Gastrocnemius medialis (tissue), 4 donors: ENCODE data around the gene OMP. TPM values are rescaled to one million over a fixed set of nuclear protein-coding genes. Genes with fewer than 3 reads are reported as not detected.
A peak's percentile ranks its signal among the peaks of the same experiment; 100 is the strongest.

ENCODE experiments used
- ATAC-seq, 2 donors: fragments of 150-250 bp; one replicate each; pipeline ENCODE4 v1.9.1; 2016
- DNase-seq, 2 donors: peaks; one replicate each; pipeline ENCODE4 v3.0.0-alpha.2; 2019
- H3K27ac ChIP-seq, 4 donors: fragments of 200-600 bp; sonication (generic); 1 replicate in 1 of 4; 2 replicates in 3 of 4; pipeline ENCODE4 v1.5.1; 2016 to 2018; ENCODE audit warnings: mild to moderate bottlenecking in 2 of 4, moderate library complexity in 1 of 4
- H3K27me3 ChIP-seq, 3 donors: fragments of 200-600 bp; sonication (generic) in 2 of 3; 1 replicate in 1 of 3; 2 replicates in 2 of 3; pipeline versions ENCODE4 v1.5.1 to v1.6.0; 2016 to 2019; ENCODE audit warnings: mild to moderate bottlenecking in 1 of 3, moderate library complexity in 1 of 3
- H3K36me3 ChIP-seq, 2 donors: fragments of 200-600 bp; sonication (generic) in 1 of 2; one replicate each; pipeline ENCODE4 v1.5.1; 2017 to 2018
- H3K4me1 ChIP-seq, 2 donors: fragments of 200-600 bp; sonication (generic) in 1 of 2; one replicate each; pipeline ENCODE4 v1.5.1; 2016 to 2017; ENCODE audit warnings: mild to moderate bottlenecking in 2 of 2
- H3K4me3 ChIP-seq, 4 donors: fragments of 200-600 bp; sonication (generic) in 3 of 4; 1 replicate in 1 of 4; 2 replicates in 3 of 4; pipeline ENCODE4 v1.5.1; 2016 to 2019; ENCODE audit warnings: mild to moderate bottlenecking in 2 of 4
- H3K9me3 ChIP-seq, 3 donors: fragments of 200-600 bp; sonication (generic) in 2 of 3; 1 replicate in 1 of 3; 2 replicates in 2 of 3; pipeline ENCODE4 v1.5.1; 2016 to 2019
- POLR2A ChIP-seq, 2 donors: fragments of 450-650 bp; IDR thresholded peaks; one replicate each; pipeline ENCODE4 v1.6.1; 2017; ENCODE audit warnings: antibody characterized with exemption in 2 of 2, mild to moderate bottlenecking in 2 of 2, moderate library complexity in 2 of 2
- in situ Hi-C, 4 donors: fragments of 200-750 bp; cut with MboI; loops; one replicate each; pipeline versions ENCODE4 v1.15.0 to v1.8.0; 2017; ENCODE audit warnings: low sequenced_read_pairs in 4 of 4
- intact Hi-C: fragments of 100-400 bp; cut with DNase I; formaldehyde crosslinking; loops from one replicate; pipeline ENCODE4 v1.15.1; 2023; ENCODE audit warnings: low total_unique reads
- total RNA-seq, 4 donors: library from RNA; depleted of rRNA; stranded (reverse); fragments of >200 nt; gene quantifications; one replicate each; pipeline versions ENCODE4 v1.1.0 to v1.2.3, GENCODE V29; 2016
- TF ChIP-seq, protein P1 (sequence below), 5 experiments: fragments of 450-650 bp in 3 of 5; fragments of 200-600 bp in 2 of 5; sonication (generic) in 2 of 5; IDR thresholded peaks in 4 of 5; conservative IDR thresholded peaks in 1 of 5; 1 replicate in 4 of 5; 2 replicates in 1 of 5; pipeline ENCODE4 v1.5.1; 2016 to 2019; ENCODE audit warnings: antibody characterized with exemption in 5 of 5, mild to moderate bottlenecking in 3 of 5, moderate library complexity in 3 of 5

OMP gene
- total RNA-seq, 4 donors from 2014 or later, result not detected

GRCh38 chr11:77130763-77131513, 28.3 kb downstream of the OMP start:
- in situ Hi-C loops, result no loop called here
- ATAC-seq (peak; percentile 24 to 41), DNase-seq (peak in 1 of 2 donors; percentile 39)
- Histone ChIP-seq H3K36me3 (no peaks in the 10 kb centered on the region), H3K27ac (peak overlapping the region in 3 of 4 donors; percentile 7 to 43 (median 28)), H3K27me3 (no peaks in the 10 kb centered on the region), H3K9me3 (no peaks in the 10 kb centered on the region), H3K4me3 (no peak overlapping the region), H3K4me1 (peaks cover 9 to 17% of the 10 kb centered on the region in 2 donors)
- intact Hi-C loops, result no loop called here
- no peak for TF ChIP-seq POLR2A (IDR thresholded peaks at IDR 0.05)

GRCh38 chr11:77131560-77131959, 28.9 kb downstream of the OMP start:
- ATAC-seq, result no peak
- H3K27ac ChIP-seq, result peak overlapping the region in 2 of 4 donors; percentile 7 to 43

DNA sequence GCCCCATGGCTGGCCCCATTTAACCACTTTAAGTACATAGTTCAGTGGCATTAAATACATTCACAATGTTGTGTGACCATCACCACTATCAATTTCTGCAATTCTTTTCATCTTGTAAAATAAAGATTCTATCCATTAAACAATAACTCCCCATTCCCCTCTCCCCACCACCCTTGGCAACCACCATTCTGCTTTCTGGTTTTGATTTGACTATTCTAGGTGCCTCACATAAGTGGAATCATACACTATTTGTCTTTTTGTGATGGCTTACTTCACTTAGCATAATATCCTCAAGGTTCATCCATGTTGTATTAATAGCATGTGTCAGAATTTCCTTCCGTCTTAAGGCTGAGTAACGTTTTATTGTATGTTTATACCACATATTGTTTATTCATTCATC, 32.4 kb downstream of the OMP start:
- no peak for TF ChIP-seq POLR2A (IDR thresholded peaks at IDR 0.05)
- Histone ChIP-seq H3K36me3 (no peaks in the 10 kb centered on the region), H3K27ac (no peak overlapping the region), H3K4me1 (peaks cover 14 to 16% of the 10 kb centered on the region in 2 donors), H3K4me3 (no peak overlapping the region), H3K27me3 (peaks cover 7 to 12% (median 7%) of the 10 kb centered on the region in 3 donors), H3K9me3 (no peaks in the 10 kb centered on the region)
- in situ Hi-C loops (no loop called here), intact Hi-C loops (no loop called here)
- ATAC-seq, result no peak
- DNase-seq, result no peak

More at GRCh38 chr11:77131560-77131959, 28.9 kb downstream of the OMP start:
- H3K36me3 ChIP-seq, result no peaks in the 10 kb centered on the region
- no peaks in the 10 kb centered on the region for H3K27me3 ChIP-seq
- intact Hi-C loops (no loop called here), in situ Hi-C loops (no loop called here)
- H3K4me1 ChIP-seq, result peaks cover 9 to 17% of the 10 kb centered on the region in 2 donors
- H3K9me3 ChIP-seq, result no peaks in the 10 kb centered on the region
- no peak overlapping the region for H3K4me3 ChIP-seq
- DNase-seq, result no peak
- TF ChIP-seq POLR2A (IDR thresholded peaks at IDR 0.05), result no peak

GRCh38 chr11:77136074-77136473, 33.4 kb downstream of the OMP start:
- in situ Hi-C loops, result no loop called here
- no peak for ATAC-seq
- intact Hi-C loops, result no loop called here

GRCh38 chr11:77136784-77137420, 34.3 kb downstream of the OMP start:
- DNase-seq (no peak), ATAC-seq (no peak)
- H3K4me3 ChIP-seq, result no peak overlapping the region
- H3K9me3 ChIP-seq, result no peaks in the 10 kb centered on the region
- peaks cover 7 to 12% (median 7%) of the 10 kb centered on the region in 3 donors for H3K27me3 ChIP-seq
- H3K4me1 ChIP-seq, result peaks cover 0 to 7% of the 10 kb centered on the region in 2 donors
- H3K36me3 ChIP-seq, result no peaks in the 10 kb centered on the region
- H3K27ac ChIP-seq, result no peak overlapping the region
- in situ Hi-C loops (no loop called here), intact Hi-C loops (no loop called here)
- TF ChIP-seq, protein P1, sequence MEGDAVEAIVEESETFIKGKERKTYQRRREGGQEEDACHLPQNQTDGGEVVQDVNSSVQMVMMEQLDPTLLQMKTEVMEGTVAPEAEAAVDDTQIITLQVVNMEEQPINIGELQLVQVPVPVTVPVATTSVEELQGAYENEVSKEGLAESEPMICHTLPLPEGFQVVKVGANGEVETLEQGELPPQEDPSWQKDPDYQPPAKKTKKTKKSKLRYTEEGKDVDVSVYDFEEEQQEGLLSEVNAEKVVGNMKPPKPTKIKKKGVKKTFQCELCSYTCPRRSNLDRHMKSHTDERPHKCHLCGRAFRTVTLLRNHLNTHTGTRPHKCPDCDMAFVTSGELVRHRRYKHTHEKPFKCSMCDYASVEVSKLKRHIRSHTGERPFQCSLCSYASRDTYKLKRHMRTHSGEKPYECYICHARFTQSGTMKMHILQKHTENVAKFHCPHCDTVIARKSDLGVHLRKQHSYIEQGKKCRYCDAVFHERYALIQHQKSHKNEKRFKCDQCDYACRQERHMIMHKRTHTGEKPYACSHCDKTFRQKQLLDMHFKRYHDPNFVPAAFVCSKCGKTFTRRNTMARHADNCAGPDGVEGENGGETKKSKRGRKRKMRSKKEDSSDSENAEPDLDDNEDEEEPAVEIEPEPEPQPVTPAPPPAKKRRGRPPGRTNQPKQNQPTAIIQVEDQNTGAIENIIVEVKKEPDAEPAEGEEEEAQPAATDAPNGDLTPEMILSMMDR (IDR thresholded peaks at IDR 0.05 in 4 of 5, conservative IDR thresholded peaks at IDR 0.05 in 1 of 5), result no peak
- no peak for TF ChIP-seq POLR2A (IDR thresholded peaks at IDR 0.05)

More at GRCh38 chr11:77136074-77136473, 33.4 kb downstream of the OMP start:
- Histone ChIP-seq H3K4me3 (no peak overlapping the region), H3K27me3 (peaks cover 7 to 12% (median 7%) of the 10 kb centered on the region in 3 donors), H3K27ac (no peak overlapping the region), H3K4me1 (peaks cover 7 to 11% of the 10 kb centered on the region in 2 donors), H3K36me3 (no peaks in the 10 kb centered on the region), H3K9me3 (no peaks in the 10 kb centered on the region)
- DNase-seq, result no peak
- TF ChIP-seq, protein P1 (IDR thresholded peaks at IDR 0.05 in 4 of 5, conservative IDR thresholded peaks at IDR 0.05 in 1 of 5), result no peak
- TF ChIP-seq POLR2A (IDR thresholded peaks at IDR 0.05), result no peak

- in situ Hi-C loops (no loop called here), intact Hi-C loops (no loop called here)
- peaks cover 0 to 7% of the 10 kb centered on the region in 2 donors for H3K4me1 ChIP-seq
- no peaks in the 10 kb centered on the region for H3K9me3 ChIP-seq
- TF ChIP-seq, protein P1 (IDR thresholded peaks at IDR 0.05 in 4 of 5, conservative IDR thresholded peaks at IDR 0.05 in 1 of 5), result no peak
- no peak for TF ChIP-seq POLR2A (IDR thresholded peaks at IDR 0.05)
- no peaks in the 10 kb centered on the region for H3K36me3 ChIP-seq
- DNase-seq, result no peak
- ATAC-seq, result no peak
- H3K4me3 ChIP-seq, result no peak overlapping the region
- no peak overlapping the region for H3K27ac ChIP-seq
- H3K27me3 ChIP-seq, result peaks cover 7 to 12% (median 7%) of the 10 kb centered on the region in 3 donors
These were observed 34.8 kb downstream of the OMP start for GRCh38 chr11:77137421-77137820.
